Adrenal gland (tissue), 12 donors: ENCODE results near the gene ACSF3. TPM values are rescaled to one million over a fixed set of nuclear protein-coding genes. Genes with fewer than 3 reads are reported as not detected.

Experiments used
- DNase-seq, 7 donors: peaks; one replicate each; pipeline ENCODE4 v3.0.0-alpha.2; 2019 to 2020
- H3K27ac ChIP-seq, 5 donors: fragments of 200-600 bp; sonication (generic) in 4 of 5; 1 replicate in 3 of 5; 2 replicates in 2 of 5; pipeline versions ENCODE4 v1.5.1 to v1.8.0; 2016 to 2020; ENCODE audit warnings: mild to moderate bottlenecking in 1 of 5
- H3K27me3 ChIP-seq: fragments of 200-600 bp; 2 replicates; pipeline ENCODE4 v1.8.0; 2021
- H3K36me3 ChIP-seq, 2 donors: fragments of 200-600 bp; replicated peaks in 1 of 2; 1 replicate in 1 of 2; 2 replicates in 1 of 2; pipeline versions ENCODE4 v1.5.1 to v1.8.0; 2018 to 2022
- H3K4me1 ChIP-seq, 2 donors: fragments of 200-600 bp; replicated peaks in 1 of 2; 1 replicate in 1 of 2; 2 replicates in 1 of 2; pipeline versions ENCODE4 v1.5.1 to v1.8.0; 2018 to 2021
- H3K4me3 ChIP-seq, 4 donors: fragments of 200-600 bp; sonication (generic) in 3 of 4; one replicate each; pipeline ENCODE4 v1.5.1; 2016 to 2018
- H3K9me3 ChIP-seq, 3 donors: fragments of 200-600 bp; sonication (generic) in 1 of 3; replicated peaks in 1 of 3; 1 replicate in 2 of 3; 2 replicates in 1 of 3; pipeline versions ENCODE4 v1.5.1 to v1.8.0; 2016 to 2021
- CTCF ChIP-seq, 6 experiments: fragments of 450-650 bp in 4 of 6; fragments of 200-600 bp in 2 of 6; sonication (generic) in 1 of 6; IDR thresholded peaks; 1 replicate in 5 of 6; 2 replicates in 1 of 6; pipeline versions ENCODE4 v1.5.1 to v1.8.0; 2016 to 2021; ENCODE audit warnings: antibody characterized with exemption in 6 of 6, mild to moderate bottlenecking in 2 of 6, moderate library complexity in 1 of 6
- POLR2A ChIP-seq, 2 donors: fragments of 450-650 bp; IDR thresholded peaks; one replicate each; pipeline ENCODE4 v1.6.1; 2017; ENCODE audit warnings: antibody characterized with exemption in 2 of 2, mild to moderate bottlenecking in 2 of 2, moderate library complexity in 1 of 2
- WGBS, 4 donors: extraction: QIAGEN DNeasy Blood & Tissue Kit in 2 of 4; methylation state at CpG; one replicate each; pipeline versions ENCODE4 v1.1.5 to v1.1.7; 2013 to 2017; 5-methylcytosine and 5-hydroxymethylcytosine counted together
- intact Hi-C, 2 donors: fragments of 100-400 bp; cut with DNase I; formaldehyde crosslinking; loops; one replicate each; pipeline versions ENCODE4 v1.14.1 to v1.15.0; 2022 to 2023
- polyA plus RNA-seq, 3 donors: library from polyadenylated mRNA; stranded (reverse); fragments of 200-250 nt in 2 of 3; fragments of 350-450 nt in 1 of 3; fragmentation: Illumina TruSeq in 1 of 3; extraction: RNeasy Lipid Tissue Mini Kit (QIAGEN cat#74804) in 1 of 3; gene quantifications; one replicate each; pipeline ENCODE4 v1.2.3, GENCODE V29; 2013 to 2014
- total RNA-seq, 9 donors: library from RNA; depleted of rRNA in 4 of 9; stranded (reverse); fragments of >200 nt in 4 of 9; fragments of 120-200 nt in 1 of 9; fragmentation: NEBNext Ultra II Directional in 1 of 9; extraction: Animal tissue kit (Norgen Biotek cat#: 25700) in 1 of 9; gene quantifications; one replicate each; pipeline versions ENCODE4 v1.1.0 to v1.2.4, GENCODE V29; 2013 to 2023
- donor health status: healthy with polysubstance abuse.
- donor health status: Bipolar disorder and iron deficiency.
- donor health status: DM: yes; HTN: yes; CAD: no.
- donor health status: DM: no; HTN: no; CAD: no.
- donor health status: DM: no; HTN: no; CAD: no.
- donor health status: DM: yes; HTN: yes; CAD: no.

ACSF3 gene
- total and polyA plus RNA-seq, 12 donors, result 32.4 to 90.3 (median 57.0) TPM

- H3K27me3 ChIP-seq, result peaks cover 36% of the 10 kb centered on the region
- TF ChIP-seq POLR2A (IDR thresholded peaks at IDR 0.05) (no peak), CTCF (IDR thresholded peaks at IDR 0.05) (no peak)
Measured at GRCh38 chr16:89199241-89200123, 105.8 kb downstream of the ACSF3 start.

GRCh38 chr16:89200124-89200849 lies 106.6 kb downstream of the ACSF3 start, which contains the start of gene SLC22A31:
TSS of gene SLC22A31 (minus strand) at chr16:89200537. CDS start at chr16:89200501, 36 bp downstream.
- peak within 1 kb of the TSS in 1 of 4 donors; percentile 56 for H3K4me3 ChIP-seq
- H3K27ac ChIP-seq, result no peak within 1 kb of the TSS
- no peaks in the 10 kb centered on the region for H3K9me3 ChIP-seq
- intact Hi-C loops, result no loop called here
- peaks cover 0 to 8% of the 10 kb centered on the region in 2 donors for H3K4me1 ChIP-seq
- DNase-seq, result no peak
- no peak for TF ChIP-seq POLR2A (IDR thresholded peaks at IDR 0.05)
- TF ChIP-seq CTCF (IDR thresholded peaks at IDR 0.05), result no peak
- H3K27me3 ChIP-seq, result peaks cover 36% of the 10 kb centered on the region
- H3K36me3 ChIP-seq, result no peaks in the 10 kb centered on the region
- WGBS, 4 donors, result 13 to 24% (median 22%) methylated on average over 12 to 28 of the region's 28 CpGs

More at GRCh38 chr16:89199241-89200123, 105.8 kb downstream of the ACSF3 start:
- no peak overlapping the region for H3K27ac ChIP-seq
- no peaks in the 10 kb centered on the region for H3K36me3 ChIP-seq
- DNase-seq, result no peak
- peaks cover 0 to 8% of the 10 kb centered on the region in 2 donors for H3K4me1 ChIP-seq
- no peak overlapping the region for H3K4me3 ChIP-seq
- intact Hi-C loops, result no loop called here
- WGBS, 4 donors, result 60 to 80% (median 71%) methylated on average over 1 to 22 of the region's 22 CpGs
- no peaks in the 10 kb centered on the region for H3K9me3 ChIP-seq

DNA sequence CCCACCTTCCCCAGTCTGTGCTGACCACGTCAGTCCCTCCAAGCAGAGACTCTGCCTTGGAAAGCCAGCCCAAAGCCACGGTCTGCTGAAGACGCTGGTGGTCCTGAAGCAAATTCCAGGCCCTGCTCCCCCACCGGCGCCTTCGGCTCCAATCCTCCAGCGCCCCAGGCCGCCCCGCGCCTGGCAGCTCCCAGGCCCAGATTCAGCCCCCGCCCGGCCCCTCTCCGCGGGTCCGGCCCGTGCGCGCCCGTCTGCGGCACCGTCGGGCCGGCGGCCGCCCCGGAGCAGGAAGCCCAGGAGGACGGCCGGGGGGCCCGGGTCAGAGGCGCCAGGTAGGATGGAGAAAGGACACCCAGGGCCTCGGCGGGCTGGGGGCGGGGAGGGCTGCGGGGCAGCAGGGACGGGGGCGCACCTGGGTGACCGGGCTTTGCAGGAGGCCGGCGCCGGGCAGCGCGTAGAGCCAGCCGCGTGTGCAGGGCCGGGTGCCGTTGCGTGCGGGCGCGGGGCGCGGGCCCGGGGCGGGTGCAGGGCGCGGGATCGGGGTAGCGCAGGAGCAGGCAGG lies 107.3 kb downstream of the ACSF3 start:
- Histone ChIP-seq H3K36me3 (no peaks in the 10 kb centered on the region), H3K4me3 (peak overlapping the region in 1 of 4 donors; percentile 56), H3K9me3 (no peaks in the 10 kb centered on the region), H3K27ac (no peak overlapping the region), H3K27me3 (peaks cover 39% of the 10 kb centered on the region), H3K4me1 (peaks cover 0 to 8% of the 10 kb centered on the region in 2 donors)
- TF ChIP-seq CTCF (IDR thresholded peaks at IDR 0.05) (no peak), POLR2A (IDR thresholded peaks at IDR 0.05) (no peak)
- intact Hi-C loops, result no loop called here
- DNase-seq, result no peak
- 3% methylated on average over 26 to 58 of the region's 58 CpGs; no CpG with 5 or more reads in 1 of the 4 donors for WGBS, 4 donors
